ENCODE data around the gene CCM2L.

Gene CCM2L

DNA sequence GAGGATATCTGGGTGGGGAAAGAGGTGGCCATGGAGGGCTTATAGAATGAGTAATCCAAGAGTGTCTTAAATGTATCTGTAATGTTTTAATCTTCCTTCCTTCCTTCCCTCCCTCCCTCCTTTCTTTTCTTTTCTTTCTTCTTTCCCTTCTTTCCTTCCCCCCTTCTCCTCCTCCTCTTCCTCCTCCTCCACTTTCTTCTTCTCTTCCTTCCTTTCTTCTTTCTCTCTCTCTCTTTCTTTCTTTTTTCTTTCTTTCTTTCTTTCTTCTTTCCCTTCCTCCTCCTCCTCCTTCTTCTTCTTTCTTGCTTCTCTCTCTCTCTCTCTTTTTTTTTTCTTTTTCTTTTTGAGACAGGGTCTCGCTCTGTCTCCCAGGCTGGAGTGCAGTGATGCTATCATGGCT lies 49.0 kb downstream of the CCM2L start:
- no peak for DNase-seq (ENCODE audit: low spot score)

DNA sequence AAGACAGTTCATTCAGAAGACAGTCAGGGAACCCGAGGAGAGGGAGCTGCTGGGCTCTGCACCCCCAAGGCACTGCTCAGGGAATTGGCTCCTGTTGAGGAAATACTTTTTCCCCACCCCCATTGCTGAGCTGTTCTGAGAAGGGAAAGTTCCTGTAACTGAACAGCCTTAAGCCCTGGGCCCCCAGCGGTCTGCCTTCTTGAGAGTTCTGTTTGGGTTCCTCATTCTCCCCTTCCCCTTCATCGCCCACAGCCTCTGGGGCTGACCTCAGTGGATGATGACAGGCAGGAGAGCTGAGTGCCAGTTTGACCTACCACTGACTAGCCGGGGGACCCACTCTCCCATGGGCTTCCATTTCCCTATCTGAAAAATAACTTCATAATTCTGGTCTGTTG lies 52.5 kb downstream of the CCM2L start:
- DNase-seq (ENCODE audit: low spot score): no peak

DNA sequence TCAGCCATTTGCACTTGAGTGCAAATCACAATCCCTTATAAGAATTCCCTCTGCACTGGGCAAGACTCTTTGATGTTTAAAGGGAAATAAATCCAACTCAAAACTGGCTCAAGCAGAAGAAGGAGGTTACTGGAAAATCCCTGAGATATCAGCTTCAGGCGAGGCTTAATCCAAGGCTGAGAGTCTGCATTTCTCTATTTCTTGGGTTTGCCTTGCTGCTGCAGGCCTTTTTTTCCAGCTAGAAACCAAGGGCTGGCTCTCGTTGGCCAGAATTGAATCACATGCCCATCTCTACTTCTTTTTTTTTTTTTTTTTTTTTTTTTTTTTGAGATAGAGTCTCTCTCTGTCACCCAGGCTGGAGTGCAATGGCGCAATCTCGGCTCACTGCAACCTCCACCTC lies 53.5 kb downstream of the CCM2L start:
- DNase-seq (ENCODE audit: low spot score): no peak

DNA sequence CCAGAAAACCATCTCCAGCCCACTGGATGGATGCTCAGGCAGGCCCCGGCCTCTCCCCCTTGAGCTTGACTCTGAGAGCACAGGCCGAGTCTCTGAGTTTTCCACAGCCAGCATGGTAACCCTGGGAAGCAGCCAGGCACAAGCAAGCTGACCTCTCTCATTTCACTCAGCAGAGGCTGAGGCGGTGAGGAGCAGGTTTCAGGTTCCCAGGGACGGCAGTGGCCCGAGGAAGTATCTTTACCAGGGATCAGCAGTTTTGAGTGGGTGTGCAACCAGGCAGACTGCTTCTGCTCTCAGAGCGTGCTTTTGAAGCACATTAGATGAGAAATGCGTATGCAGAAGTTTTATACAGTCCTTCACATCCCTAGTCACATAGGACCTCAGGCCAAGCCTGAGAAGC lies 54.4 kb downstream of the CCM2L start:
- DNase-seq (ENCODE audit: low spot score): no peak

DNA sequence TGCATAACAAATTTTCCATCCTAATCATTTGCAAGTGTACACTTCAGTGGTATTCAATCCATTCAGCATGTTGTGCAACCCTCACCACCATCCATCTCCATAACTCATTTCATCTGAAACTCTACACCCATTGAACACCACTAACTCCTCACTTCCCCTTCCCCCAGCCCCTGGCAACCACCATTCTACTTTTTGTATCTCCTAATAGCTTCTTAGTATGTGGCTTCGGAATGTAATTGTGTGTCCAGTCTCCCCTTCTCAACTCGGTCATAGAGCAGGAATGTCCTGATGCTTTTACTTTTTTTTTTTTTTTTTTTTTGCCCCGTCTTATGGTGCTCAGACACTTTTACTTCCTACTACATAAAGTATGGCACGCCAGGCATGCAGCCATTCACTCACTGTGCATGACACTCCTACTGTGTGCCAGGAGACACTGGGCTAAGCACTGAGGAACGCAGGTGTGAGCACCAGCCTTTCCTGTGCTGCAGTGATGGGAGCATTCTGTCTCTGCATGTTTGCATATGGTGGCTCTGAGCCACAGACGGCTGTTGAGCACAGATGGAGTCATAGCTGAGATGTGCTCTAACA lies 57.1 kb downstream of the CCM2L start:
- peak; percentile 39 for DNase-seq (ENCODE audit: low spot score)

DNA sequence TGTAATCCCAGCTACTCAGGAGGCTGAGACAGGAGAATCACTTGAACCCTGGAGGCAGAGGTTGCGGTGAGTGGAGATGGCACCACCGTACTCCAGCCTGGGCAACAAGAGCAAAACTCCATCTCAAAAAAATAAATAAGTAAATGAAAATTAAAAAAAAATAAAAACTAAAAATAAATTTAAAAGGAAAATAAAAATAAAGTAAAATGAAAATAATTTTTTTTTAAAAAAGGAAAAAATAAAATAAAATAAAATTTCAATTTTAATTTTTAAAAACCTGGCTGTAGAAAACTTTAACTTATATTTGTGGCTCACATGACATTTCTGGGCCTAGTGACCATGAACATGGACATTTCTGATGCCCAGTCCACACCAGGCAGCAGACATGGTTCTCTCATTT lies 57.9 kb downstream of the CCM2L start:
- no peak for DNase-seq (ENCODE audit: low spot score)

DNA sequence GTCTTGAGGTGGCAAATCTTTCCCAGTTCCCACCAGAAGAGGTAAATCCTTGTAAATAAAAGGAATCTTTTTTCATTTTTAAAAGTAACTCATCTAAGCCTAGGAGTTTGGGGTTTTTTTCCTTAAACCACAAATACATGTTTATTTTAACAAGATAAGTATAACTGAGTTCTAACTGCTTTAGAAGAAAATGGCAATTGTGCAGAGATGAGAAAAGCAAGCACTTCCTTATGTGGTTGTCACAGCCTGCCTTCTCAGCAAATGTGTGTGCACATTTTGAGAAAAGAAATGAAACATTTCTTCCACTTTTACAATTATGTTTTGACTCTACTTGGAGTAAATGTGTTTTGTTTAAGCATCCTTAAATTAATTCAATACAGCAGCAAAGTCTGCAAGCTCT lies 59.5 kb downstream of the CCM2L start:
- DNase-seq (ENCODE audit: low spot score): no peak

DNA sequence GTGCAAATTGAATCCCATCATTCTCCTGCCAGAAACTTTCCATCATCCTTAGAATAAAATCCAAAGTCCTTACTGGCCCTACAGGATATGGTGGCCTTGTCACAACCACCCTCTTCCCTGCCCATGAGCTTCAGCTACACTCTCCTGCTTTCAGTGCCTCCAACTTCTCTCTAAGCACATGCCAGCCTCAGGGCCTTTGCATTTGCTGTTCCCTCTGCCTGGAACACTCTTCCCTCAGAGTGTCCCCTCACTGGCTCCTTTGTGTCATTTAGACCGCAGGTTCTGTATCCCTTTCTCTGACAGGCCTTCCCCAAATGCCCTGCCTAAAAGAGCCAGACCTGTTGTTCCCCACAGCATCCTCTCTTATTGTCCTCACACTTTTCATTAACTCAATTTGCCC lies 60.0 kb downstream of the CCM2L start:
- DNase-seq (ENCODE audit: low spot score): no peak

DNA sequence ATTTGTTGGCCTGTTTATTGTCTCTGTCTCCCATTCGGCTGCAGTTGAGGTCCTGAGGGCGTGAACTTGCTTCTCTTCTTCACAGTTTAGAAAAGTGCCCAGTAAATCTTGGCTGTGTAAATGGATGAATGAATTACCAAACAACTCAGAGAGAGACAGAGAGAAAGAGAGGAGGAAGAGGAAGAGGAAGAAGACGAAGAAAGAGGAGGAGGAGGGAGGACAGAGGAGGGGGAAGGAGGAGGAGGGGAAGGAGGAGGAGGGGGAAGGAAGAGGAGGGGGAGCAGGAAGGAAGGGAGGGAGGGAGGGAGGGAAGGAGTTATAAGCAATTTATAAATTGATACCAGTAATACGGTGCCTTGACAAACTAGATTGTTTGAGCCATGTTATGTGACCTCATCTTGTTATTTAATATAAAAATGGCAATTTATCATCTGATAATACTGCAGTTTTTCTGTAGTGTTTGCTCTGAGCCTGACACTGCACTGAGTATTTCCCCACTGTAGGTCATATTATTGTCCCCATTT lies 60.5 kb downstream of the CCM2L start:
- DNase-seq (ENCODE audit: low spot score): no peak

DNA sequence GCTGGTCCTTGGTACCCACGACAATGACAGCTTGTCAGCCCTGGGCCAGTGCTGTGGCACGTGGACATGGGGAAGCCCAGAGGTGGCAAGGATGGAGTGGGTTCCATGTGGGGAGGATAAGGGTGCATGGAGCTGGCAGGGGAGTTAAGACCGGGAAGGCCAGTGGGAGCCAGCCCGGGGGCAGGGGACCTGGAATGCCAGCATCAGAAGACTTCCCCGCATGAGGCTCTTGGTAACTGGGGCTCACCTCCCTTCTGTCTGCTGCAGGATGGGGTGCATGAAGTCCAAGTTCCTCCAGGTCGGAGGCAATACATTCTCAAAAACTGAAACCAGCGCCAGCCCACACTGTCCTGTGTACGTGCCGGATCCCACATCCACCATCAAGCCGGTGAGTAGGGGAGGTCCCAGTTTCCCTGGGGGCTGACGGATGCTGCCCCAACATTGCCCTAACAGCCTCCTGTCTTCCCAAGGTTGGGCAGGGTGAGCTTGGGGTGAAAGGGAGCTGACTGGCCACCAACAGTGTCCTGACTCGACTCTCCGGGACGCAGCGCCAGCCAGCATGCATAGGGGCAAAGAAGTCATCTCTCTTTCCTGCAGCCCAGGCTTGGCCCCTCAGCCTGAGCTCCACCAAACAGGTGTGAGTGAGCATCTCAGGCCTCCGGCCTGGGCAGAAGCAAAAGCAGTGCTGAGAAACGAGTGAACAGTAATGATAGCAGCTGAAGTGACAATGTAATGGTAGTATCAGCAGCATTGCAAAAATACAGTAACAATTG lies 61.3 kb downstream of the CCM2L start:
- DNase-seq (ENCODE audit: low spot score): no peak

DNA sequence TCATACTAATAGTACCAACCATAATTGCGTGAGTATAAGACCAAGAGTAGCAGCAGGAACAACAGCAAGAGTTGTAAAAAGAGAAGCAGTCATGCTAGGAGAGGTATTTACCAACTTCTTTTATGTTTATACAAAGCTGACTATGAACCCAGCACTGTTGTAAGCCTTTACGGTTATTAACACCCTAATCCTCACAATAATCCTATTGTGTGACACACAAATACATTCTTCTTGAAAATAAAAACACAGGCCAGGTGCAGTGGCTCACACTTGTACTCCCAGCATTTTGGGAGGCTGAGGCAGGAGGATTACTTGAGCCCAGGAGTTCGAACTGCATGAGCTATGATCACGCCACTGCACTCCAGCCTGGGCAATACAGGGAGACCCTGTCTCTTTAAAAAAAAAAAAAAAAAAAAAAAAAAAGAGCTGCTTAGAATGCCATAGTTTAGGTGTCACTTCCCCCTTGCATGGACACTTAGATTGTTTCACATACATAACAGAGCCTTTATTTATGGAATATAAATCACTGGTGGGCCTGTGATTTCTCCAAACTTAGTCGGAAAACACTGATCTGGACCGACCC lies 62.0 kb downstream of the CCM2L start:
- no peak for DNase-seq (ENCODE audit: low spot score)

DNA sequence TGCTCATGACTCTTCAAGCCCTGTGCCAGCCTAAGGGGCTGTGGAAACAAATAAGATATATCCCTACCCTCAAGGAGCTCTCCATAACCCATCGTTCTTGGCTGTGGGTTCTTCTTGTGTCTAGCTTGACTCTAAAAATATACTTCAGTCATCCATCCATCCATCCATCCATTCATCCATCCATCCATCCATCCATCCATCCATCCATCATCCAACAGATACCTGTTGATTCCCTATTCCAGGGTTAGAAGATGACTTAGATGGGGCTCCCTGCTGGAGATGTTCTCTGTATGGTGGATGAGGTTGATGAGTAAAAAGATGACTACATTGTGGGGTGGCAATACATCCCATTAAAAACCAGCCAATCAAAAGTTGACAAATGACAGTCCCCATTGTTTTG lies 65.3 kb downstream of the CCM2L start:
- DNase-seq (ENCODE audit: low spot score): no peak

DNA sequence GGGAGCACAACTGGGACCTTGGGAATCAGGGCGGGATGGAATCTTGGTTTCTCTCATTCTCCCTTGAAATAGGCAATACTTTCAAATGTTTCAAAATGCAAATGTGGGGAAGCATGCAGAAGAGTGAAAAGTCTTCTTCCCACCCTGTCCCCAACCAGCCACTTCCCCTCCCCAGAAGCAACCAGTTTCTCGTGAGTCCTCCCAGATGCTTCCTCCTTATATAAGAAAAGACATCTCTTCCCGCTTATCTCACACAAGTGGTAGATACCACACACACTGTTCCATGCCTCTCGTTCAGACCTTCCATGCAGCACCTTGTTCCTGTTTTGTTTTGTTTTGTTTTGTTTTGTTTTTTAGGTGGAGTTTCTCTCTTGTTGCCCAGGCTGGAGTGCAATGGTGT lies 67.0 kb downstream of the CCM2L start:
- no peak for DNase-seq (ENCODE audit: low spot score)

DNA sequence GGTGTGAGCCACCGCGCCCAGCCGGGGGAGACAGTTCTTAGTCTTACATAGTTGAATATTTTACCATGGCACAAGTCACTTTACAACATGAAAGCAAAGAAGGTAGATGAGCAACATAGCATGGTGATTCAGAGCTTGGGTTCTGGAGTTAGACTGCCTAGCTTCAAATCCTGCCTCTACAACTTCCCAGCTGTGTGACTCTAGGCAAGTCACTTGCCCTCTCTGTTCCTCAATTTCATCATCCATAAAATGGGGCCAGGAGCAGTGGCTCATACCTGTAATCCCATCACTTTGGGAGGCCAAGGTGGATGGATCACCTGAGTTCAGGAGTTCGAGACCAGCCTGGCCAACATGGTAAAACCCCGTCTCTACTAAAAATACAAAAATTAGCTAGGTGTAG lies 68.1 kb downstream of the CCM2L start:
- no peak for DNase-seq (ENCODE audit: low spot score)

DNA sequence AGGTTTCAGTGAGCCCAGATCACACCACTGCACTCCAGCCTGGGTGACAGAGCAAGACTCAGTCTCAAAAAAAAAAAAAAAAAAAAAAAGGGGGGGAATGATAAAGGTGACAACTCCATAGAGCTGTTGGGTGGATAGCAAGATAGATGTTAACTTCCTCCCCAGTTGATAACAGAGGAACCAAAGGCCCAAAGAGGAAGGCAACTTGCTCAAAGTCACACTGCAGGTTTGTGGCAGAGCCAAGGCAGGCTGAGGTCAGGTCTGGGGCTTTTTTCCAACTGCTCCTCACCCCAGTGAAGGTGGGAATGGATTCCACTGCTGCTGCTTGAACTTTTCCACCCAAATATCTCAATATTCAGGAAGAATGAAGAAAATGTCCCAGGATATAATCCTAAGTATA lies 68.6 kb downstream of the CCM2L start:
- DNase-seq (ENCODE audit: low spot score): no peak

DNA sequence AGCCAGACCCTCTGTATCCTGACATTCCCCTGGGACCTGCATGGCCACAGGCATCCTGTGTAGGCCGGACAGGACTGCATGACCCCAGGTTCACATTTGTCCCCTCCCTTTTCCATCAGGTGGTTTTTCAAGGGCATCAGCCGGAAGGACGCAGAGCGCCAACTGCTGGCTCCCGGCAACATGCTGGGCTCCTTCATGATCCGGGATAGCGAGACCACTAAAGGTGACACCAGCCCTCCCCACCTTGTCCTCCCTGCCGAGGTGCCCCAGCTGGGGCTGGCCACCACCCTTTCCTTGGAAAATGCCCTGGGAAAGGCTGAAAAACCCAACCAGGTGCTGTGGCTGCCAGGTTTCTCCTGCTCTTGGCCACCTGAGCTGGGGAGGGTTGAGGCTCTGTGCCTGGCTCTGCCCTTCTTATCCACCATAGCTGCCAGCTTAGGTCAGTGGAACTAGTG lies 69.4 kb downstream of the CCM2L start:
- no peak for DNase-seq (ENCODE audit: low spot score)

DNA sequence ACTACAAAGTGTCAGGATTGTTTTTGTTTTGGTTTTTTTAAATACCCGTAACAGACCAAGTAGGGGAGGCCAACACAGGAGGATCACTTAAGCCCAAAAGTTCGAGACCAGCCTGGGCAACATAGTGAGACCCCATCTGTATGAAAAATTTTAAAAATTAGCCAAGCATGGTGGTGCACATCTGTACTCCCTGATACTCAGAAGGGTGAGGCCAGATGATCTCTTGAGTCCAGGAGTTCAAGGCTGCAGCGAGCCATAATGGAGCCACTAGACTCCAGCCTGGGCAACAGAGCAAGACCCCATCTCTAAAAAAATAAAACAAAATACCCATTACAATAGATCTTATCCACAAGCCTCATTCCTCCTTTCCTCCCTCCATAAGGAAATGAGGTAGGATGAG lies 70.5 kb downstream of the CCM2L start:
- no peak for DNase-seq (ENCODE audit: low spot score)

All from RKO (cell line).